Measurements from ENCODE around the gene NALCN. TPM values are rescaled to one million over a fixed set of nuclear protein-coding genes. Genes with fewer than 3 reads are reported as not detected.

NALCN gene
- 7.9 TPM for total RNA-seq
- long read RNA-seq, full-length matches to known transcripts, result 1 of 17 reads
- long read RNA-seq, partial matches to known transcripts, result 6 of 17 reads
- long read RNA-seq, other reads (novel, unspliced or antisense), result 10 of 17 reads

GRCh38 chr13:101416181-101417042 is at the start of gene NALCN:
Gene NALCN (minus strand): TSS chr13:101416508. CDS start chr13:101399126, 17,382 bp downstream.
- ATAC-seq, result peak; percentile 94
- peak; percentile 52 for DNase-seq
- intact Hi-C loops (cut with micrococcal nuclease), result no loop called here

GRCh38 chr13:101465877-101466276 is 49.6 kb upstream of the NALCN start:
- intact Hi-C loops (cut with micrococcal nuclease), result no loop called here
- ATAC-seq (no peak), DNase-seq (no peak)

- DNase-seq (no peak), ATAC-seq (no peak)
- intact Hi-C loops (cut with micrococcal nuclease), result no loop called here
Measured at GRCh38 chr13:101457176-101457575, 40.9 kb upstream of the NALCN start.

- no peak for ATAC-seq
- intact Hi-C loops (cut with micrococcal nuclease), result no loop called here
Measured at GRCh38 chr13:101455863-101456262, 39.6 kb upstream of the NALCN start.

GRCh38 chr13:101454767-101455166 is 38.5 kb upstream of the NALCN start:
- ATAC-seq (no peak), DNase-seq (no peak)
- intact Hi-C loops (cut with micrococcal nuclease), result no loop called here

More at GRCh38 chr13:101455863-101456262, 39.6 kb upstream of the NALCN start:
- DNase-seq, result no peak

- DNase-seq, result peak; percentile 57
- intact Hi-C loops (cut with micrococcal nuclease), result no loop called here
- ATAC-seq, result peak; percentile 78
Measured at GRCh38 chr13:101453784-101454201, 37.5 kb upstream of the NALCN start.

- intact Hi-C loops (cut with micrococcal nuclease), result no loop called here
- ATAC-seq (peak; percentile 79), DNase-seq (peak; percentile 63)
Measured at GRCh38 chr13:101452519-101453485, 36.5 kb upstream of the NALCN start, which contains the start of gene ITGBL1. Gene ITGBL1 (plus strand): TSS chr13:101452675. CDS start chr13:101452834, 159 bp downstream.

- no peak for ATAC-seq
- no peak for DNase-seq
- intact Hi-C loops (cut with micrococcal nuclease), result no loop called here
Measured at GRCh38 chr13:101451641-101452040, 35.3 kb upstream of the NALCN start.

- DNase-seq, result no peak
- intact Hi-C loops (cut with micrococcal nuclease), result no loop called here
- ATAC-seq, result no peak
Measured at GRCh38 chr13:101450749-101451130, 34.4 kb upstream of the NALCN start.

GRCh38 chr13:101449790-101450748 is 33.8 kb upstream of the NALCN start:
- intact Hi-C loops (cut with micrococcal nuclease), result no loop called here
- no peak for DNase-seq
- ATAC-seq, result no peak

- DNase-seq, result no peak
- intact Hi-C loops (cut with micrococcal nuclease), result no loop called here
- no peak for ATAC-seq
Measured at GRCh38 chr13:101447852-101448251, 31.5 kb upstream of the NALCN start.

GRCh38 chr13:101434486-101434885 is 18.2 kb upstream of the NALCN start:
- intact Hi-C loops (cut with micrococcal nuclease), result no loop called here
- DNase-seq, result no peak
- no peak for ATAC-seq

GRCh38 chr13:101433895-101434294 is 17.6 kb upstream of the NALCN start:
- intact Hi-C loops (cut with micrococcal nuclease), result no loop called here
- DNase-seq, result no peak
- no peak for ATAC-seq

- ATAC-seq (no peak), DNase-seq (no peak)
- intact Hi-C loops (cut with micrococcal nuclease), result no loop called here
Measured at GRCh38 chr13:101429733-101430132, 13.4 kb upstream of the NALCN start.

- ATAC-seq (no peak), DNase-seq (no peak)
- intact Hi-C loops (cut with micrococcal nuclease), result no loop called here
Measured at GRCh38 chr13:101425623-101426022, 9.3 kb upstream of the NALCN start.

- ATAC-seq, result no peak
- intact Hi-C loops (cut with micrococcal nuclease), result no loop called here
- no peak for DNase-seq
Measured at GRCh38 chr13:101425156-101425471, 8.8 kb upstream of the NALCN start.

GRCh38 chr13:101424381-101425155 is 8.3 kb upstream of the NALCN start:
- ATAC-seq, result peak; percentile 71
- intact Hi-C loops (cut with micrococcal nuclease), result no loop called here
- DNase-seq, result peak; percentile 32

GRCh38 chr13:101423872-101424271 is 7.6 kb upstream of the NALCN start:
- ATAC-seq (no peak), DNase-seq (no peak)
- intact Hi-C loops (cut with micrococcal nuclease), result no loop called here

Data from left ventricle myocardium superior (tissue), 1 donor.